BJ (cell line): ENCODE data around the gene SCFD1. TPM values are rescaled to one million over a fixed set of nuclear protein-coding genes. Genes with fewer than 3 reads are reported as not detected.
A peak's percentile ranks its signal among the peaks of the same experiment; 100 is the strongest.

ENCODE experiments used
- CTCF ChIA-PET: fragments of 350-600 bp; formaldehyde crosslinking; extraction: SDS; loops from one replicate; lab custom pipeline; 2021; ENCODE audit warnings: antibody characterized with exemption, inconsistent platforms; lab: Yijun Ruan, JAX
- POLR2A ChIA-PET: fragments of 300-600 bp; sonication (Branson Sonifier 250); formaldehyde crosslinking; extraction: SDS; loops from one replicate; lab custom pipeline; 2021; ENCODE audit warnings: antibody characterized with exemption; lab: Charles Lee
- DNase-seq: peaks from one replicate; pipeline ENCODE4 v3.0.0-alpha.2; 2011; ENCODE audit warnings: low read depth
- H3K27me3 ChIP-seq: 2 replicates; pipeline ENCODE4 v1.6.0; 2011; ENCODE audit warnings: low read length; ENCODE audit not compliant: control insufficient read depth, insufficient read depth
- H3K36me3 ChIP-seq: 2 replicates; pipeline ENCODE4 v1.5.1; 2011; ENCODE audit warnings: low read length; ENCODE audit not compliant: control insufficient read depth, insufficient read depth
- H3K4me3 ChIP-seq: 2 replicates; pipeline ENCODE4 v1.5.1; 2011; ENCODE audit warnings: low read depth, mild to moderate bottlenecking, control low read depth, low read length
- CTCF ChIP-seq: IDR thresholded peaks from 2 replicates; pipeline ENCODE4 v1.5.1; 2011; ENCODE audit warnings: low read depth, mild to moderate bottlenecking, control low read depth, inconsistent platforms, low read length, moderate library complexity; ENCODE audit not compliant: insufficient read depth
- polyA plus RNA-seq: library from polyadenylated mRNA; depleted of rRNA; stranded (reverse); fragments of >200 nt; gene quantifications from 2 replicates; pipeline ENCODE4 v1.2.3, GENCODE V29; 2011

SCFD1 gene
- polyA plus RNA-seq, 1 experiment, result 61.0 TPM

GRCh38 chr14:30655658-30656057, 33.5 kb downstream of the SCFD1 start:
- ChIA-PET POLR2A (no interaction called here), CTCF (interaction anchor here (0.9 to 1.3 kb wide), 4 partner anchors 16 to 252 kb away, joined by 3 to 4 read pairs (median 4); no protein-coding TSS in a partner anchor)
- no peak for DNase-seq
- no peaks in the 10 kb centered on the region for H3K27me3 ChIP-seq
- no peak for TF ChIP-seq CTCF
- no peak overlapping the region for H3K4me3 ChIP-seq
- H3K36me3 ChIP-seq, result peaks cover 15% of the 10 kb centered on the region

GRCh38 chr14:30656190-30656632, 34.1 kb downstream of the SCFD1 start:
- POLR2A ChIA-PET, result no interaction called here
- CTCF ChIA-PET, result interaction anchor here (0.6 to 1.1 kb wide), 5 partner anchors 9 to 1697 kb away, joined by 3 to 5 read pairs (median 3); no protein-coding TSS in a partner anchor
- Histone ChIP-seq H3K36me3 (peaks cover 15% of the 10 kb centered on the region), H3K27me3 (no peaks in the 10 kb centered on the region), H3K4me3 (no peak overlapping the region)
- TF ChIP-seq CTCF, result peak; percentile 68
- no peak for DNase-seq

GRCh38 chr14:30657050-30657449, 34.9 kb downstream of the SCFD1 start:
- ChIA-PET CTCF (interaction anchor here (0.5 to 1.1 kb wide), 4 partner anchors 10 to 1908 kb away, joined by 3 to 5 read pairs (median 3); no protein-coding TSS in a partner anchor), POLR2A (interaction anchor here (0.6 kb wide), 1 partner anchor 331 kb away, joined by 3 read pairs; no protein-coding TSS in a partner anchor)

GRCh38 chr14:30657606-30658163, 35.6 kb downstream of the SCFD1 start:
- no peak overlapping the region for H3K4me3 ChIP-seq

More at GRCh38 chr14:30657050-30657449, 34.9 kb downstream of the SCFD1 start:
- peaks cover 15% of the 10 kb centered on the region for H3K36me3 ChIP-seq
- no peak for TF ChIP-seq CTCF
- no peaks in the 10 kb centered on the region for H3K27me3 ChIP-seq
- DNase-seq, result no peak
- H3K4me3 ChIP-seq, result no peak overlapping the region

More at GRCh38 chr14:30657606-30658163, 35.6 kb downstream of the SCFD1 start:
- Histone ChIP-seq H3K27me3 (no peaks in the 10 kb centered on the region), H3K36me3 (peaks cover 14% of the 10 kb centered on the region)
- ChIA-PET POLR2A (interaction anchor here (0.6 kb wide), 1 partner anchor 331 kb away, joined by 3 read pairs; no protein-coding TSS in a partner anchor), CTCF (interaction anchor here (0.5 to 0.6 kb wide), 3 partner anchors 20 to 1909 kb away, joined by 3 read pairs; no protein-coding TSS in a partner anchor)
- no peak for DNase-seq
- peak; percentile 36 for TF ChIP-seq CTCF
